Thymus (tissue), 11 donors: ENCODE data around the gene DYNC1H1. TPM values are rescaled to one million over a fixed set of nuclear protein-coding genes. Genes with fewer than 3 reads are reported as not detected.

Experiments used
- DNase-seq, 9 donors: peaks; one replicate each; pipeline ENCODE4 v3.0.0-alpha.2; 2013; ENCODE audit warnings: low spot score in 9 of 9, low read depth in 6 of 9, missing footprints in 1 of 9
- H3K27ac ChIP-seq, 2 donors: one replicate each; pipeline ENCODE4 v1.5.1; 2013; ENCODE audit warnings: control low read depth in 1 of 2, low read depth in 1 of 2, low read length in 1 of 2, mild to moderate bottlenecking in 1 of 2, moderate library complexity in 1 of 2
- H3K27me3 ChIP-seq, 2 donors: one replicate each; pipeline ENCODE4 v1.5.1; 2013; ENCODE audit warnings: low read length in 1 of 2; ENCODE audit not compliant: control insufficient read depth in 2 of 2, insufficient read depth in 1 of 2
- H3K36me3 ChIP-seq, 2 donors: one replicate each; pipeline ENCODE4 v1.5.1; 2013; ENCODE audit warnings: low read length in 1 of 2, mild to moderate bottlenecking in 1 of 2, moderate library complexity in 1 of 2; ENCODE audit not compliant: control insufficient read depth in 2 of 2, insufficient read depth in 2 of 2
- H3K4me1 ChIP-seq, 2 donors: one replicate each; pipeline ENCODE4 v1.5.1; 2013; ENCODE audit warnings: low read length in 2 of 2; ENCODE audit not compliant: control insufficient read depth in 2 of 2, insufficient read depth in 2 of 2
- H3K4me3 ChIP-seq, 2 donors: one replicate each; pipeline ENCODE4 v1.5.1; 2013; ENCODE audit warnings: low read length in 2 of 2, control low read depth in 1 of 2, mild to moderate bottlenecking in 1 of 2
- H3K9me3 ChIP-seq, 2 donors: one replicate each; pipeline ENCODE4 v1.5.1; 2013; ENCODE audit warnings: low read length in 1 of 2, mild to moderate bottlenecking in 1 of 2; ENCODE audit not compliant: control insufficient read depth in 2 of 2, insufficient read depth in 1 of 2
- WGBS: extraction: QIAGEN DNeasy Blood & Tissue Kit; methylation state at CpG from one replicate; pipeline ENCODE4 v1.1.7; 2013; 5-methylcytosine and 5-hydroxymethylcytosine counted together
- polyA plus RNA-seq: library from polyadenylated mRNA; stranded (reverse); fragments of 200-250 nt; gene quantifications from one replicate; pipeline ENCODE4 v1.2.3, GENCODE V29; 2013
- total RNA-seq: library from RNA; stranded (reverse); fragments of 120-200 nt; gene quantifications from one replicate; pipeline ENCODE4 v1.2.4, GENCODE V29; 2013
- donor health status: healthy.

Gene DYNC1H1
- total and polyA plus RNA-seq, 2 donors: 111 to 114 TPM

- Histone ChIP-seq H3K4me1 (no peaks in the 10 kb centered on the region), H3K27me3 (peaks cover 0 to 10% of the 10 kb centered on the region in 2 donors), H3K4me3 (no peak overlapping the region), H3K9me3 (no peaks in the 10 kb centered on the region), H3K36me3 (no peaks in the 10 kb centered on the region), H3K27ac (no peak overlapping the region)
- WGBS: 95% methylated on average over 14 of the region's 14 CpGs
- no peak for DNase-seq
These were observed 29.7 kb upstream of the DYNC1H1 start for GRCh38 chr14:101934601-101935150.

DNA sequence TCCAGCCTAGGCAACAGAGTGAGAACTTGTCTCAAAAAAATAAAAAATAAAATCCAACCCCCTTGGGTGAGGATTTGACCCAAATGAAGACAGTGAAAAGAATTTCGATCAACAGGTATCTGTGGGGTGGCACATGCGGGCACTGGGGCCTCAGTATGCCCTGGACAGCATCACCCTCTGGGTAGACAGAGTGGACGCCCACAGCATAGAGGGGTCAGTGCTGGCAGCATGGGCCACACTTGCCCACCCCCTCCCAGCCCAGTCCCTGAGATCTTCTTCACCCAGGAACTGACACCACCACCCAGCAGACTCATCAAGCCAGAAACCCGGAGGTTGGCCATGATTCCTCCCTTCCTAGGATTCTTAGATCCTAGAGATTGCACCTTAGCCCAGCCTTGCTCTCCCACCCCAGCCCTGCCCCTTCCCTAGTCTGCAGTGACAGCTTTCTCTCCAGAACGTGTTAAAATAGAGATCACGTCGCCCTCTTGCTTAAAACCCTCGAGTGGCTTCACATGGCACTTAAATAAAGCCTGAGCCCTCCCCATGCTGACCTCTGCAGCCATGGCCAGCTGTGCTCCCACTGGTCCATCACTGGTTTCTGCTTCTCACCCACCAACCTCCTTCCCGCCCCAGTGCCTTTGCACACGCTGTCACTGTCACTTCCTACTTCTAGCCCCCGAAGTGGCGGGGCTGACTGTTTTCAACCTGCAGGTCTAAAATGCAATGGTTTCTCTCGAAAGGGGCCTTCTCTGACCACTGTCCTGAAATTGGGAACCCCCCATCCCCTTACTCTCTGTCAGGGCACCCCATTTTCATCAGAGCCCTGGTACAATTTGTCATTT lies 26.2 kb upstream of the DYNC1H1 start:
- Histone ChIP-seq H3K27ac (no peak overlapping the region), H3K36me3 (no peaks in the 10 kb centered on the region), H3K4me3 (no peak overlapping the region), H3K27me3 (peaks cover 3 to 17% of the 10 kb centered on the region in 2 donors), H3K9me3 (no peaks in the 10 kb centered on the region), H3K4me1 (no peaks in the 10 kb centered on the region)
- no peak for DNase-seq
- 70% methylated on average over 13 of the region's 13 CpGs for WGBS

DNA sequence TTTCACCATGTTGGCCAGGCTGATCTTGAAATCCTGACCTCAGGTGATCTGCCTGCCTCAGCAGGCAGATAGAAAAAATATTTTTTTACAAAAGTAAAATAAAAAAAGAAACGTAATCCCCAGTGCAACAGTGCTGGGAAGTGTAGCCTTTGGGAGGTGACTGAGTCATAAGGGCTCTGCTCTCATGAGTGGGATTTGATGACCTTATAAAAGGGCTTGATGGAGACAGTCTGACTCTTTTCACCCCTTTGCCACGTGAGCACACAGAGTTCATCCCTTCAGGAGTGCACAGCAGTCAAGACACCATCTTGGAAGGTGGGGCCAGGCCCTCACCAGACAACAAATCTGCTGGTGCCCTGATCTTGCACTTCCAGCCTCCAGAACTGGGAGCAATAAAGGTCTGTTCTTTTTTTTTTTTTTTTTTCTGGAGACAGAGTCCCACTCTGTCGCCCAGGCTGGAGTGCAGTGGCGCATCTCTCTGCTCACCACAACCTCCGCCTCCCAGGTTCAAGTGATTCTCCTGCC lies 24.7 kb upstream of the DYNC1H1 start:
- H3K27ac ChIP-seq: no peak overlapping the region
- no peaks in the 10 kb centered on the region for H3K36me3 ChIP-seq
- no peaks in the 10 kb centered on the region for H3K9me3 ChIP-seq
- no peak overlapping the region for H3K4me3 ChIP-seq
- H3K27me3 ChIP-seq: peaks cover 3 to 28% of the 10 kb centered on the region in 2 donors
- no peaks in the 10 kb centered on the region for H3K4me1 ChIP-seq
- 84% methylated on average over 5 of the region's 5 CpGs for WGBS
- no peak for DNase-seq

DNA sequence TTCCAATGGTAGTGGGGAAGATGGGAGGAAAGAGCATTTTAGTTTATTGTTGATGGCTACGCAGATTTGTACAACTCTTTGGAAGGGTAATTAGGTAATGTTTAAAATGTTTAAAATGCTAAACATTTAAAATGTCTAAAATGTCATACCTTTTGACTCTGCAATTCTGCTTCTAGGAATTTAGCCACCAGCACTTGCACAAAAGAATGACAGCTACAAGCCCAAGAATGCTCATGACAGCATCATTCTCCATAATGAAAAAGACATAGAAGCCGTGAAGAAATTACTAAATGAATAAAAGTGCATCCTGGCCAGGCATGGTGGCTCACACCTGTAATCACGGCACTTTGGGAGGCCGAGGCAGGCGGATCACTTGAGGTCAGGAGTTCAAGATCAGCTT lies 19.9 kb upstream of the DYNC1H1 start:
- H3K4me1 ChIP-seq: peaks cover 11 to 16% of the 10 kb centered on the region in 2 donors
- no peak for DNase-seq
- H3K27ac ChIP-seq: no peak overlapping the region
- H3K9me3 ChIP-seq: peaks cover 0 to 4% of the 10 kb centered on the region in 2 donors
- no peak overlapping the region for H3K4me3 ChIP-seq
- WGBS: 79% methylated on average over 5 of the region's 5 CpGs
- peaks cover 3 to 40% of the 10 kb centered on the region in 2 donors for H3K27me3 ChIP-seq
- H3K36me3 ChIP-seq: no peaks in the 10 kb centered on the region

DNA sequence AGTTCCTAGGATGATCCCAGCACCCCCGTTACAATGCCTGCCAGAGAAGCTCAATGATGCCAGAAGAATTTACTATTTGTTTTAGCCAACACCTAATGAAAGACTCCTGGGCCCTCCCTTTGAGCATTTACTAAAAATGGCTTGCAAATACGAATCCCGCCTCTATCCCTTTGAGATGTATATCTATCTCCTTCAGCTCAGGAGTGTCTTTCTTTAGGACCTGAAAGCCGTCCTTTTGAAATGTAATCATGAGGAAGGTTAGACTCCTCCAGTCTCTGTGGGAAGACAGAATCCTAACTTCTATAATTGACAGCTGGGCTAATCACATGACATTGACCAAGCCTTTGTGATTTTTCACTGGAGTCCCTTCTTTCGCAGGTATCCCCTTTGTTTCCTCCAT lies 19.2 kb upstream of the DYNC1H1 start:
- Histone ChIP-seq H3K4me3 (no peak overlapping the region), H3K27me3 (peaks cover 3 to 40% of the 10 kb centered on the region in 2 donors), H3K4me1 (peaks cover 11 to 16% of the 10 kb centered on the region in 2 donors), H3K36me3 (no peaks in the 10 kb centered on the region), H3K9me3 (peaks cover 0 to 4% of the 10 kb centered on the region in 2 donors), H3K27ac (no peak overlapping the region)
- 23% methylated on average over 5 of the region's 5 CpGs for WGBS
- no peak for DNase-seq

GRCh38 chr14:101947577-101947903 lies 16.8 kb upstream of the DYNC1H1 start:
- no peak for DNase-seq
- Histone ChIP-seq H3K36me3 (no peaks in the 10 kb centered on the region), H3K27me3 (peaks cover 2 to 37% of the 10 kb centered on the region in 2 donors), H3K27ac (peak overlapping the region; percentile 87 to 91), H3K4me3 (peak overlapping the region; percentile 71 to 89), H3K9me3 (peaks cover 0 to 4% of the 10 kb centered on the region in 2 donors), H3K4me1 (peaks cover 11 to 16% of the 10 kb centered on the region in 2 donors)
- WGBS: 10% methylated on average over 8 of the region's 8 CpGs

GRCh38 chr14:101947904-101948665 lies 16.3 kb upstream of the DYNC1H1 start:
- Histone ChIP-seq H3K27ac (peak overlapping the region; percentile 91 to 94), H3K36me3 (no peaks in the 10 kb centered on the region), H3K4me3 (peak overlapping the region; percentile 71 to 89), H3K9me3 (peaks cover 0 to 4% of the 10 kb centered on the region in 2 donors), H3K4me1 (peaks cover 11 to 16% of the 10 kb centered on the region in 2 donors), H3K27me3 (peaks cover 0 to 35% of the 10 kb centered on the region in 2 donors)
- peak; percentile 99 to 100 (median 100) for DNase-seq
- under 1% methylated on average over 53 of the region's 53 CpGs for WGBS

DNA sequence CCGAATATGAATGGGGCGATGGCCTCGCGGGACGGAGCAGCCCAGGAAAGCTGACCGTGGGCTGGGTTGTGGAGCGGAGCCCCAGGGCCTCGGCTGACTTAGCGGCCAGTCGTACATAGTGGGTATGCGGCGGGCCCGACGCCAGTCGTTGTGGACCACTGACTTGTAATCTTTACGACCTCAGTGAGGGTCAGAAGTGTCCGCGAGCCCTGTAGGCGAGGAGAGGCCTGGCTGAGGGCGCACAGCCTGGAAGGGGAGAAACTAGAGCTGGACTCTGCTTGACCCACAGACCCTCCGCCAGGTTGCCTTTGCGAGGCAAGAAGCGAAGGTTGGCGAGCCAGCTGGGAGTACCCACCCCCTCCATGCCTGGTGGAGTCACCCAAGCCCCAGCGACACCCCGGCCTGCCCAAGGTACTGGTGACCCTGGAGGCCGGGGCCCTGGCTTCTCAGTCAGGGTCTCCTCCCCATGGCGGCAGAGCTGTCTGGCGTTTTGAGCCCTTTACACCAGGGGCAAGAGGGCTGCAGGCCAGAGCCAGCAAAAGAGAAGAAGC lies 15.6 kb upstream of the DYNC1H1 start:
- Histone ChIP-seq H3K27me3 (peaks cover 0 to 29% of the 10 kb centered on the region in 2 donors), H3K9me3 (peaks cover 0 to 4% of the 10 kb centered on the region in 2 donors), H3K4me3 (peak overlapping the region; percentile 71 to 89), H3K4me1 (peaks cover 11 to 16% of the 10 kb centered on the region in 2 donors), H3K36me3 (no peaks in the 10 kb centered on the region), H3K27ac (peak overlapping the region; percentile 91 to 94)
- 10% methylated on average over 29 of the region's 29 CpGs for WGBS
- DNase-seq: no peak
